ENCODE data around the gene ZSCAN16. TPM values are rescaled to one million over a fixed set of nuclear protein-coding genes. Genes with fewer than 3 reads are reported as not detected.
A peak's percentile ranks its signal among the peaks of the same experiment; 100 is the strongest.

Gene ZSCAN16
- total and polyA plus RNA-seq, 2 of the 13 experiments (the other 11 are each of a cell fraction or from before 2014, with no cell fraction given), result 5.7 to 12.7 TPM

- TF ChIP-seq ZBTB49 (CRISPR knock-in tag; IDR thresholded peaks at IDR 0.05; ENCODE audit: borderline replicate concordance), result no peak; the same call in 1 of the 2 replicates
- 0 out of 2 replicates have a peak, but pooled peaks have one; percentile 22 for TF ChIP-seq ZFP36L2 (CRISPR knock-in tag; IDR thresholded peaks at IDR 0.05)
- no peak for TF ChIP-seq CEBPB (IDR thresholded peaks at IDR 0.05; ENCODE audit: borderline replicate concordance, low read depth, low read length)
- no peak; the same call in 1 of the 2 replicates for TF ChIP-seq NFIC (IDR thresholded peaks at IDR 0.05; ENCODE audit: low read length)
- TF ChIP-seq TRIM22 (IDR thresholded peaks at IDR 0.05), result no peak
- TF ChIP-seq ZNF580 (CRISPR knock-in tag; IDR thresholded peaks at IDR 0.05; ENCODE audit: borderline replicate concordance, low read depth), result peak; percentile 97
- peak; percentile 90; the same call in 1 of the 2 replicates for TF ChIP-seq ZNF556 (CRISPR knock-in tag; IDR thresholded peaks at IDR 0.05; ENCODE audit: borderline replicate concordance)
- TF ChIP-seq KAT8 (CRISPR knock-in tag; IDR thresholded peaks at IDR 0.05), result peak; percentile 99
- peak; percentile 94 for TF ChIP-seq TOE1 (CRISPR knock-in tag; IDR thresholded peaks at IDR 0.05)
- TF ChIP-seq RFXAP (CRISPR knock-in tag; IDR thresholded peaks at IDR 0.05; ENCODE audit: borderline replicate concordance), result peak; percentile 86; the same call in 1 of the 2 replicates
- no peak; the same call in 1 of the 2 replicates for TF ChIP-seq LCORL (IDR thresholded peaks at IDR 0.05)
- peak; percentile 94 for TF ChIP-seq LCORL (CRISPR knock-in tag; IDR thresholded peaks at IDR 0.05)
- TF ChIP-seq ZNF724P (CRISPR knock-in tag; IDR thresholded peaks at IDR 0.05; ENCODE audit: borderline replicate concordance), result peak; percentile 20; the same call in 1 of the 2 replicates
- no peak for TF ChIP-seq REL (CRISPR knock-in tag; conservative IDR thresholded peaks at IDR 0.05)
- peak; percentile 33; the same call in 1 of the 2 replicates for TF ChIP-seq SP5 (CRISPR knock-in tag; IDR thresholded peaks at IDR 0.05; ENCODE audit: borderline replicate concordance, low read depth)
- TF ChIP-seq MED8 (CRISPR knock-in tag; IDR thresholded peaks at IDR 0.05; ENCODE audit: insufficient replicate concordance), result peak; percentile 29
- TF ChIP-seq NFIB (CRISPR knock-in tag; IDR thresholded peaks at IDR 0.05; ENCODE audit: borderline replicate concordance), result no peak
- peak; percentile 88; the same call in 1 of the 2 replicates for TF ChIP-seq POGK (CRISPR knock-in tag; conservative IDR thresholded peaks at IDR 0.05)
- TF ChIP-seq MYNN (CRISPR knock-in tag; IDR thresholded peaks at IDR 0.05; ENCODE audit: low read depth), result 0 out of 2 replicates have a peak, but pooled peaks have one; percentile 33
- no peak for TF ChIP-seq ZNF841 (CRISPR knock-in tag; IDR thresholded peaks at IDR 0.05; ENCODE audit: borderline replicate concordance)
- TF ChIP-seq ZBTB21 (CRISPR knock-in tag; IDR thresholded peaks at IDR 0.05), result peak; percentile 92
- TF ChIP-seq CENPBD1 (CRISPR knock-in tag; IDR thresholded peaks at IDR 0.05; ENCODE audit: borderline replicate concordance, low read depth), result no peak
- peak; percentile 95 for TF ChIP-seq ZNF781 (CRISPR knock-in tag; IDR thresholded peaks at IDR 0.05; ENCODE audit: borderline replicate concordance, not compliant biosample characterization)
These were observed 43.6 kb upstream of the ZSCAN16 start (continued) for GRCh38 chr6:28080631-28081485.
